Skeletal muscle satellite cell (primary cell): ENCODE results near the gene TMPRSS3.

ENCODE experiments used
- H3K27me3 ChIP-seq: 2 replicates; pipeline ENCODE4 v1.7.0; 2013; ENCODE audit warnings: low read length; ENCODE audit not compliant: control insufficient read depth, insufficient read depth
- H3K36me3 ChIP-seq: 2 replicates; pipeline ENCODE4 v1.7.0; 2013; ENCODE audit warnings: mild to moderate bottlenecking, control low read depth, low read length; ENCODE audit not compliant: insufficient read depth
- H3K4me1 ChIP-seq: 2 replicates; pipeline ENCODE4 v1.7.0; 2013; ENCODE audit warnings: low read length; ENCODE audit not compliant: control insufficient read depth, insufficient read depth
- H3K4me2 ChIP-seq: 2 replicates; pipeline ENCODE4 v1.7.0; 2013; ENCODE audit warnings: mild to moderate bottlenecking, low read length
- H3K4me3 ChIP-seq: 2 replicates; pipeline ENCODE4 v1.7.0; 2013; ENCODE audit warnings: low read length
- H3K9ac ChIP-seq: 2 replicates; pipeline ENCODE4 v1.7.0; 2013; ENCODE audit warnings: mild to moderate bottlenecking, low read depth, low read length, moderate library complexity
- H3K9me3 ChIP-seq: replicated peaks from 2 replicates; pipeline ENCODE4 v1.7.0; 2013; ENCODE audit warnings: mild to moderate bottlenecking, control low read depth, low read length

Gene TMPRSS3

GRCh38 chr21:42393443-42393950 is 2.4 kb downstream of the TMPRSS3 start:
- no peak overlapping the region for H3K4me3 ChIP-seq
- H3K36me3 ChIP-seq = no peaks in the 10 kb centered on the region
- no peak overlapping the region for H3K4me2 ChIP-seq
- peaks cover 13% of the 10 kb centered on the region for H3K27me3 ChIP-seq
- no peak overlapping the region for H3K9ac ChIP-seq
- H3K4me1 ChIP-seq = no peaks in the 10 kb centered on the region
- no peaks in the 10 kb centered on the region for H3K9me3 ChIP-seq

DNA sequence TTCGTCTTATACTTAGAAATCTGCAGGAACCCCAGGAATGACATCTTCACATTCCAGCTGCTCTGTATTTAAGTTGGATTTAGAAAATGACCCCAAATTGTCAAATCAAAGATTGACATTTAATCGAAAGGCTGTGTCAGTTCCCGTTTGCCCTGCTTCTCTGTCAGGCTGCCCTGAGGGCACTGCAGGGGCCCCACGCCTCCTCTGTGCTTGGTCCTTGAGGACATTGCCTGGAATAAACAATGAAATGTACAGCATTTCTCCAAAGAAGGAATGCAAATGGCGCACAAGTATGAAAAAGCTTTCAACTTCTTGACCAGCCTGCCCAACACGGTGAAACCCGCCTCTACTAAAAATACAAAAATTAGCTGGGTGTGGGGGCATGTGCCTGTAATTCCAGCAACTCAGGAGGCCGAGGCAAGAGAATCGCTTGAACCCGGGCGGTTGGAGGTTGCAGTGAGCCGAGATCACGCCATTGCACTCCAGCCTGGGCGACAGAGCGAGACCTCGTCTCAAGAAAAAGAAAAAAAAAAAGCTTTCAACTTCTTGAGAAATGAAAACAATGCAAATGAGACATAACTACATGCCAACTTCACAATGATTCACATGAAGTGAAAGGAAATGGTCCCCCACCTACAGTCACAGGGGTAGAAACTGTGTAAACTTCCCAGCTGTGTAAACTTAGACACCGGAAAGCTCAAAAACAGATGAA is 3.0 kb downstream of the TMPRSS3 start:
- Histone ChIP-seq H3K4me1 (no peaks in the 10 kb centered on the region), H3K4me2 (no peak overlapping the region), H3K36me3 (no peaks in the 10 kb centered on the region), H3K27me3 (peaks cover 13% of the 10 kb centered on the region), H3K9ac (no peak overlapping the region), H3K4me3 (no peak overlapping the region), H3K9me3 (no peaks in the 10 kb centered on the region)

GRCh38 chr21:42391297-42391696 is 4.6 kb downstream of the TMPRSS3 start:
- Histone ChIP-seq H3K9me3 (no peaks in the 10 kb centered on the region), H3K9ac (no peak overlapping the region), H3K4me2 (no peak overlapping the region), H3K4me3 (no peak overlapping the region), H3K36me3 (no peaks in the 10 kb centered on the region), H3K4me1 (no peaks in the 10 kb centered on the region), H3K27me3 (peaks cover 15% of the 10 kb centered on the region)

DNA sequence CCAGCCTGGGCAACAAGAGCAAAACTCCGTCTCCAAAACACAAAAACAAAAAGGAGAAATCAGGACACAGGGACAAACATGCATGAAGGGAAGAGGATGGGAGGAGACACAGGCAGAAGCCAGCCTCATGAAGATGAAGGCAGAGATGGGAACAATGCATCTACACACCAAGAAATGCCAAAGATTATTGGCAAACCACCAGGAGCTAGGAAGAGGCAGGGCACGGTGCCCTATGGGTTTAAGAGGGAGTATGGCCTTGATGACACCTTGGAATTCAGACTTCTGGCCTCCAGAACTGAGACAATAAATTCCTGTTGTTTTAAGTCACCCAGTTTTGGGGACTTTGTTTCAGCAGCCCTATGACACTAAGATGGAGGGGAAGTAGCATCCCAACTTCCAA is 5.2 kb downstream of the TMPRSS3 start:
- H3K4me2 ChIP-seq = no peak overlapping the region
- no peaks in the 10 kb centered on the region for H3K4me1 ChIP-seq
- no peaks in the 10 kb centered on the region for H3K9me3 ChIP-seq
- H3K27me3 ChIP-seq = peaks cover 10% of the 10 kb centered on the region
- no peaks in the 10 kb centered on the region for H3K36me3 ChIP-seq
- no peak overlapping the region for H3K9ac ChIP-seq
- no peak overlapping the region for H3K4me3 ChIP-seq

GRCh38 chr21:42390193-42390592 is 5.7 kb downstream of the TMPRSS3 start:
- H3K9me3 ChIP-seq = no peaks in the 10 kb centered on the region
- H3K4me3 ChIP-seq = no peak overlapping the region
- no peaks in the 10 kb centered on the region for H3K4me1 ChIP-seq
- H3K36me3 ChIP-seq = no peaks in the 10 kb centered on the region
- H3K27me3 ChIP-seq = peaks cover 9% of the 10 kb centered on the region
- H3K4me2 ChIP-seq = no peak overlapping the region
- H3K9ac ChIP-seq = no peak overlapping the region

GRCh38 chr21:42389449-42389835 is 6.4 kb downstream of the TMPRSS3 start:
- H3K27me3 ChIP-seq = peaks cover 3% of the 10 kb centered on the region
- no peaks in the 10 kb centered on the region for H3K9me3 ChIP-seq
- no peak overlapping the region for H3K4me2 ChIP-seq
- no peak overlapping the region for H3K4me3 ChIP-seq
- no peaks in the 10 kb centered on the region for H3K36me3 ChIP-seq
- no peak overlapping the region for H3K9ac ChIP-seq
- no peaks in the 10 kb centered on the region for H3K4me1 ChIP-seq

GRCh38 chr21:42388740-42389448 is 7.0 kb downstream of the TMPRSS3 start:
- Histone ChIP-seq H3K36me3 (no peaks in the 10 kb centered on the region), H3K9ac (no peak overlapping the region), H3K9me3 (no peaks in the 10 kb centered on the region), H3K27me3 (peaks cover 3% of the 10 kb centered on the region), H3K4me3 (no peak overlapping the region), H3K4me1 (no peaks in the 10 kb centered on the region), H3K4me2 (no peak overlapping the region)

- Histone ChIP-seq H3K9ac (no peak overlapping the region), H3K4me1 (no peaks in the 10 kb centered on the region), H3K36me3 (no peaks in the 10 kb centered on the region), H3K4me2 (no peak overlapping the region), H3K27me3 (peaks cover 3% of the 10 kb centered on the region), H3K9me3 (no peaks in the 10 kb centered on the region), H3K4me3 (no peak overlapping the region)
Observed at GRCh38 chr21:42387843-42388340, 8.0 kb downstream of the TMPRSS3 start.

GRCh38 chr21:42387164-42387563 is 8.7 kb downstream of the TMPRSS3 start:
- H3K4me3 ChIP-seq = no peak overlapping the region
- H3K36me3 ChIP-seq = no peaks in the 10 kb centered on the region
- no peak overlapping the region for H3K4me2 ChIP-seq
- H3K27me3 ChIP-seq = peaks cover 3% of the 10 kb centered on the region
- no peaks in the 10 kb centered on the region for H3K9me3 ChIP-seq
- H3K9ac ChIP-seq = no peak overlapping the region
- no peaks in the 10 kb centered on the region for H3K4me1 ChIP-seq

DNA sequence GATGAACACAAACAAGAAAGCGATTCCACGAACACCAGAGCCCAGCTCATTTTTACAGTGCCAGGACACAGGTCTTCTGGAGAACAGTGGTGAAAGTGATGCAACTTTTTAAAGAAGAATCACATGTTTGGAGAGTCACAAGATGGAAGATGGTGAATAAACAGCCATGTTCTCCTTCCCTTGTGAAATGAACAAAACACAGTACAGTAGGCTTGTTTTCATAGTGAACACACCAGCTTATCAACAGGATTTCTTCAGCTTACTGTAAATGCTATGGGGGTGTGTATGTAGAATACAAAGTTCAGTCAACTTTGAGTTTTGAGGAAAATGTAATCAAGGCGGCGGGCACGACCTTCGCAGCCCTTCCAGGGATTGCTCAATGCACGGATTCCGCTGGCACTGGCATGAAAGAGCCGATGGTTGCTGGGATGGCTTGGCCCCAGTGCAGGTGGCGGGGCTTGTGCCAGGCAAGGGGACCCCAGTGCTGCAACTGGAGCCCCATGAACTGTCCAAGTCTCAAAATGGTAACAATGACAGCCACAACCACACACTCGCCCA is 9.7 kb downstream of the TMPRSS3 start:
- H3K4me2 ChIP-seq = no peak overlapping the region

DNA sequence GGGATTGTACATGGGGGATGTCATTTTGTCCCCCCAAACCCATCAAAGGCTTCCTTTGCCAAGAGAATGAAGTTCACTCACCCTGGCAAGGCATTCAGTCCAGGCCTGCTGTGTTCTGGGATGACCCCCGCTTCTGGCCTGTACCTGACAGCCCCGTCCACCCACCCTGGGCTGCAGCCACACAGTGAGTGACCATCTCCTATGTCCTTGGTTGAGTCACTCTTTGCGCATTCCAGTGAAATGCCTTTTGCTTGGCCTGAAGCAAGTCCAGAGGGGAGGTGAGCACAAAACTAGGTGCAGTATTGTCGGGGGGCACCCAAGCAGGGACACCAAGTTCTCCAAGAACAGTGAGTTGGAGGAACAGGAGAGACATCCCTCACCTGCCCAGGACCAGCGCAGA is 10.2 kb downstream of the TMPRSS3 start:
- no peaks in the 10 kb centered on the region for H3K36me3 ChIP-seq
- H3K4me1 ChIP-seq = no peaks in the 10 kb centered on the region
- H3K27me3 ChIP-seq = peaks cover 3% of the 10 kb centered on the region
- no peak overlapping the region for H3K4me2 ChIP-seq
- H3K9ac ChIP-seq = no peak overlapping the region
- H3K9me3 ChIP-seq = no peaks in the 10 kb centered on the region
- H3K4me3 ChIP-seq = no peak overlapping the region

More for the DNA sequence above, 9.7 kb downstream of the TMPRSS3 start:
- H3K9ac ChIP-seq = no peak overlapping the region
- no peaks in the 10 kb centered on the region for H3K36me3 ChIP-seq
- H3K4me3 ChIP-seq = no peak overlapping the region
- peaks cover 3% of the 10 kb centered on the region for H3K27me3 ChIP-seq
- H3K4me1 ChIP-seq = no peaks in the 10 kb centered on the region
- no peaks in the 10 kb centered on the region for H3K9me3 ChIP-seq
